HepG2 (cell line): ENCODE results near the gene WDFY1. TPM values are rescaled to one million over a fixed set of nuclear protein-coding genes. Genes with fewer than 3 reads are reported as not detected.

Experiments used
- CEBPG ChIP-seq: IDR thresholded peaks from 2 replicates; pipeline ENCODE4 v1.6.1; 2016
- GATA4 ChIP-seq: sonication (generic); IDR thresholded peaks from 2 replicates; pipeline ENCODE4 v1.6.1; 2016; ENCODE audit warnings: antibody characterized with exemption, low read depth, borderline replicate concordance
- HDAC6 ChIP-seq: fragments of 200-600 bp; sonication (generic); IDR thresholded peaks from 2 replicates; pipeline ENCODE4 v1.7.0; 2017; ENCODE audit warnings: mild to moderate bottlenecking, antibody characterized with exemption, low read length, low read depth
- HES4 ChIP-seq: sonication (generic); formaldehyde crosslinking; IDR thresholded peaks from 2 replicates; pipeline ENCODE4 v1.9.0; 2021; ENCODE audit warnings: mild to moderate bottlenecking, missing genetic modification reagents, borderline replicate concordance
- KLF15 ChIP-seq: sonication (generic); formaldehyde crosslinking; IDR thresholded peaks from 2 replicates; pipeline ENCODE4 v1.8.1; 2023; ENCODE audit warnings: borderline replicate concordance, mild to moderate bottlenecking, inconsistent platforms, missing genetic modification reagents, mixed read lengths
- PAF1 ChIP-seq: IDR thresholded peaks from 2 replicates; pipeline ENCODE4 v1.6.1; 2016; ENCODE audit warnings: missing genetic modification reagents, missing compliant biosample characterization
- POLR2G ChIP-seq: fragments of 200-400 bp; formaldehyde crosslinking; IDR thresholded peaks from 2 replicates; pipeline ENCODE4 v1.6.1; 2018; ENCODE audit warnings: mild to moderate bottlenecking, low read depth, low read length, moderate library complexity
- SMC3 ChIP-seq: IDR thresholded peaks from 2 replicates; pipeline ENCODE4 v1.6.1; 2011; ENCODE audit warnings: low read length, improper control_type of control experiment
- SRSF1 ChIP-seq: fragments of 200-400 bp; formaldehyde crosslinking; optimal IDR thresholded peaks from 2 replicates; pipeline ENCODE3; 2017; ENCODE audit warnings: mild to moderate bottlenecking, low read depth, low read length, moderate library complexity
- SSRP1 ChIP-seq: IDR thresholded peaks from 2 replicates; pipeline ENCODE4 v1.6.1; 2016; ENCODE audit warnings: control low read depth
- WIZ ChIP-seq: sonication (generic); formaldehyde crosslinking; IDR thresholded peaks from 2 replicates; pipeline ENCODE4 v1.5.1; 2020; ENCODE audit warnings: mild to moderate bottlenecking, missing genetic modification reagents
- ZBTB1 ChIP-seq: sonication (generic); formaldehyde crosslinking; IDR thresholded peaks from 2 replicates; pipeline ENCODE4 v1.4.0; 2020; ENCODE audit warnings: missing genetic modification reagents, borderline replicate concordance
- ZFAT ChIP-seq: sonication (generic); formaldehyde crosslinking; conservative IDR thresholded peaks from 2 replicates; pipeline ENCODE4 v1.8.1; 2023; ENCODE audit warnings: missing genetic modification reagents, inconsistent platforms
- ZNF160 ChIP-seq: sonication (generic); formaldehyde crosslinking; IDR thresholded peaks from 2 replicates; pipeline ENCODE4 v1.8.0; 2022; ENCODE audit warnings: mild to moderate bottlenecking, inconsistent platforms, missing genetic modification reagents
- ZNF296 ChIP-seq: sonication (generic); formaldehyde crosslinking; conservative IDR thresholded peaks from 2 replicates; pipeline ENCODE4 v1.5.0; 2020; ENCODE audit warnings: mild to moderate bottlenecking, missing genetic modification reagents
- ZNF30 ChIP-seq: sonication (generic); formaldehyde crosslinking; IDR thresholded peaks from 2 replicates; pipeline ENCODE4 v1.5.0; 2020; ENCODE audit warnings: mild to moderate bottlenecking, missing genetic modification reagents
- ZNF441 ChIP-seq: sonication (generic); formaldehyde crosslinking; IDR thresholded peaks from 2 replicates; pipeline ENCODE4 v1.7.0; 2021; ENCODE audit warnings: missing genetic modification reagents, borderline replicate concordance
- ZNF547 ChIP-seq: sonication (generic); formaldehyde crosslinking; IDR thresholded peaks from 2 replicates; pipeline ENCODE4 v1.5.1; 2020; ENCODE audit warnings: mild to moderate bottlenecking, missing genetic modification reagents
- ZNF703 ChIP-seq: sonication (generic); formaldehyde crosslinking; IDR thresholded peaks from 2 replicates; pipeline ENCODE4 v1.5.1; 2020; ENCODE audit warnings: missing genetic modification reagents, mild to moderate bottlenecking, moderate library complexity, borderline replicate concordance
- ZNF713 ChIP-seq: sonication (generic); formaldehyde crosslinking; IDR thresholded peaks from 2 replicates; pipeline ENCODE4 v1.4.0; 2020; ENCODE audit warnings: mild to moderate bottlenecking, missing genetic modification reagents
- ZNF724P ChIP-seq: sonication (generic); formaldehyde crosslinking; IDR thresholded peaks from 2 replicates; pipeline ENCODE4 v1.8.0; 2022; ENCODE audit warnings: missing genetic modification reagents, borderline replicate concordance
- polyA plus RNA-seq, 8 experiments: library from polyadenylated mRNA; depleted of rRNA in 3 of 8; stranded (reverse) in 7 of 8; unstranded in 1 of 8; fragments of >200 nt; fragmentation: Illumina TruSeq in 4 of 8; extraction: Trizol in 4 of 8; gene quantifications; 2 replicates each; pipeline versions ENCODE4 v1.2.1 to v1.2.3, GENCODE V29; 2011 to 2016; ENCODE audit warnings: low read depth in 4 of 8, missing spikeins in 1 of 8, mixed read lengths in 1 of 8; ENCODE audit not compliant: insufficient read depth in 1 of 8
- total RNA-seq, 5 experiments: library from RNA; depleted of rRNA; stranded (reverse); fragments of >200 nt; fragmentation: Illumina TruSeq; extraction: Trizol; gene quantifications; 2 replicates each; pipeline ENCODE4 v1.2.3, GENCODE V29; 2016; ENCODE audit warnings: low read depth in 1 of 5
- TF ChIP-seq, protein P1 (sequence below): sonication (generic); formaldehyde crosslinking; IDR thresholded peaks from 2 replicates; pipeline ENCODE4 v1.5.1; 2020; ENCODE audit warnings: mild to moderate bottlenecking, moderate library complexity, missing genetic modification reagents
- TF ChIP-seq, protein P2 (sequence below): sonication (generic); formaldehyde crosslinking; IDR thresholded peaks from 2 replicates; pipeline ENCODE4 v1.5.0; 2020; ENCODE audit warnings: missing genetic modification reagents
- TF ChIP-seq, protein P3 (sequence below): sonication (generic); formaldehyde crosslinking; IDR thresholded peaks from 2 replicates; pipeline ENCODE4 v1.4.0; 2020; ENCODE audit warnings: missing genetic modification reagents, borderline replicate concordance

Gene WDFY1
- total and polyA plus RNA-seq, 2 of the 13 experiments (the other 11 are each of a cell fraction or from before 2014, with no cell fraction given): 77.0 to 78.4 TPM

DNA sequence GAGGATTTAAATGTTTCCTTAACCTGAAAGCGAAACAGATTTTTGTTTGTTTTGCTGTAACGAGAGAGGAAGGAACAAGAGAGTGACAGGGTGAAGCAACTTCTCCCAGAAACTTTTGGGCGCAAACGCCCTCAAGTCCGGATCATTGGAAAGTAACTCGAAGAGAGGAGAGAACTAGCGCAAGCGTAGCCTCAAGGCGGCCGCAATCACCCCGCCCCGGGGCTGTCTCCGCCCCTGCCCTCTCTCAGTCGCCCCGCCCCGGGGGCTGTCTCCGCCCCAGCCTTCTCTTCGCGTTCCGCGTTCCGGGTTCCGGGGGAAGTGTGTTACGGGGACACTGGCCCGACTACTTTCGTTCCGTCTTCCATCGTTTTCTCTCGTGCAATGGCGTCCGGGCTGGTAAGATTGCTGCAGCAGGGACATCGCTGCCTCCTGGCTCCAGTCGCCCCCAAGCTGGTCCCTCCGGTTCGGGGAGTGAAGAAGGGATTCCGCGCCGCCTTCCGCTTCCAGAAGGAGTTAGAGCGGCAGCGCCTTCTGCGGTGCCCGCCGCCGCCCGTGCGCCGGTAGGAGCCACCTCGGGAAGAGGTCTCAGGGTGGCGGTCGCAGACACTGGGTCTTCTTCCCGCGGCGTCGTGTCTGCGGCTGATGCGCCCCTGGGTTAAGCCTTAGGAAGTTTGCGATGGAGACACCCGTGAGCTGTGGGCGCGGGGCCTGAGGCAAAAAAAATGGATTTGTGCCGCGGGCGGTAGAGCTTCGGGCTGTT, 12.1 kb upstream of the WDFY1 start, which contains the start of gene MRPL44 (continued):
- TF ChIP-seq GATA4 (peak; percentile 85; the same call in 1 of the 2 replicates), ZNF296 (no peak), ZNF160 (CRISPR knock-in tag) (peak; percentile 91; the same call in 1 of the 2 replicates), SMC3 (no peak), HES4 (CRISPR knock-in tag) (peak; percentile 96), POLR2G (peak; percentile 95), ZNF30 (no peak), ZNF724P (CRISPR knock-in tag) (peak; percentile 89; the same call in 1 of the 2 replicates), SRSF1 (peak; percentile 79), PAF1 (CRISPR knock-in tag) (no peak), SSRP1 (peak; percentile 99), HDAC6 (no peak), KLF15 (CRISPR knock-in tag) (peak; percentile 84; the same call in 1 of the 2 replicates), ZFAT (no peak), ZNF547 (peak; percentile 99), ZNF713 (CRISPR knock-in tag) (no peak), CEBPG (CRISPR knock-in tag) (peak; percentile 75), ZBTB1 (CRISPR knock-in tag) (no peak), ZNF441 (CRISPR knock-in tag) (peak; percentile 76), WIZ (CRISPR knock-in tag) (peak; percentile 83; the same call in 1 of the 2 replicates), ZNF703 (CRISPR knock-in tag) (peak; percentile 90)
- TF ChIP-seq, protein P1, sequence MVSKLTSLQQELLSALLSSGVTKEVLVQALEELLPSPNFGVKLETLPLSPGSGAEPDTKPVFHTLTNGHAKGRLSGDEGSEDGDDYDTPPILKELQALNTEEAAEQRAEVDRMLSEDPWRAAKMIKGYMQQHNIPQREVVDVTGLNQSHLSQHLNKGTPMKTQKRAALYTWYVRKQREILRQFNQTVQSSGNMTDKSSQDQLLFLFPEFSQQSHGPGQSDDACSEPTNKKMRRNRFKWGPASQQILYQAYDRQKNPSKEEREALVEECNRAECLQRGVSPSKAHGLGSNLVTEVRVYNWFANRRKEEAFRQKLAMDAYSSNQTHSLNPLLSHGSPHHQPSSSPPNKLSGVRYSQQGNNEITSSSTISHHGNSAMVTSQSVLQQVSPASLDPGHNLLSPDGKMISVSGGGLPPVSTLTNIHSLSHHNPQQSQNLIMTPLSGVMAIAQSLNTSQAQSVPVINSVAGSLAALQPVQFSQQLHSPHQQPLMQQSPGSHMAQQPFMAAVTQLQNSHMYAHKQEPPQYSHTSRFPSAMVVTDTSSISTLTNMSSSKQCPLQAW (CRISPR knock-in tag): peak; percentile 98
- TF ChIP-seq, protein P2, sequence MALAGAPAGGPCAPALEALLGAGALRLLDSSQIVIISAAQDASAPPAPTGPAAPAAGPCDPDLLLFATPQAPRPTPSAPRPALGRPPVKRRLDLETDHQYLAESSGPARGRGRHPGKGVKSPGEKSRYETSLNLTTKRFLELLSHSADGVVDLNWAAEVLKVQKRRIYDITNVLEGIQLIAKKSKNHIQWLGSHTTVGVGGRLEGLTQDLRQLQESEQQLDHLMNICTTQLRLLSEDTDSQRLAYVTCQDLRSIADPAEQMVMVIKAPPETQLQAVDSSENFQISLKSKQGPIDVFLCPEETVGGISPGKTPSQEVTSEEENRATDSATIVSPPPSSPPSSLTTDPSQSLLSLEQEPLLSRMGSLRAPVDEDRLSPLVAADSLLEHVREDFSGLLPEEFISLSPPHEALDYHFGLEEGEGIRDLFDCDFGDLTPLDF: peak; percentile 56; the same call in 1 of the 2 replicates
- TF ChIP-seq, protein P3, sequence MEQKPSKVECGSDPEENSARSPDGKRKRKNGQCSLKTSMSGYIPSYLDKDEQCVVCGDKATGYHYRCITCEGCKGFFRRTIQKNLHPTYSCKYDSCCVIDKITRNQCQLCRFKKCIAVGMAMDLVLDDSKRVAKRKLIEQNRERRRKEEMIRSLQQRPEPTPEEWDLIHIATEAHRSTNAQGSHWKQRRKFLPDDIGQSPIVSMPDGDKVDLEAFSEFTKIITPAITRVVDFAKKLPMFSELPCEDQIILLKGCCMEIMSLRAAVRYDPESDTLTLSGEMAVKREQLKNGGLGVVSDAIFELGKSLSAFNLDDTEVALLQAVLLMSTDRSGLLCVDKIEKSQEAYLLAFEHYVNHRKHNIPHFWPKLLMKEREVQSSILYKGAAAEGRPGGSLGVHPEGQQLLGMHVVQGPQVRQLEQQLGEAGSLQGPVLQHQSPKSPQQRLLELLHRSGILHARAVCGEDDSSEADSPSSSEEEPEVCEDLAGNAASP (CRISPR knock-in tag): peak; percentile 87
